Measurements from ENCODE around the gene PTPRG.

The PTPRG gene

GRCh38 chr3:61624300-61624699, 62.9 kb downstream of the PTPRG start:
- DNase-seq, result no peak

DNA sequence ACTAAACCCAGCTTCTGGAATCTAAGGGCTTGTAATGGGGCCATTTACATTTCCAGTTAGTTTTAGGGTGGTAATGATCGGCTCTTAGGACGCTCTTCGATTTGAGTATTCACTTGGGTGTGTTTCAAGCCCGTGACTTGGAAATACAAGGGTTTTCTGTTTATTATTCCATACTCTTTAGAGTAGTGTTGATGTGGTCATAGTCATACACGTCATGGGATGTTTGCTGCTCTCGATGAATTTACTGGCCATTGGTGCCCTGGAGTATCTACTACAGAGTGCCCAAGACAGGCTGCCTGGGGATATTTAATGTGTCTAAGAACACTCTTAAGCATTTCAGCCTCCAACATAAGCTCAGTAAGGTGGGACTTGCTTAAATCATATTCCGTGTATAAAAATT, 64.1 kb downstream of the PTPRG start:
- no peak for DNase-seq

DNA sequence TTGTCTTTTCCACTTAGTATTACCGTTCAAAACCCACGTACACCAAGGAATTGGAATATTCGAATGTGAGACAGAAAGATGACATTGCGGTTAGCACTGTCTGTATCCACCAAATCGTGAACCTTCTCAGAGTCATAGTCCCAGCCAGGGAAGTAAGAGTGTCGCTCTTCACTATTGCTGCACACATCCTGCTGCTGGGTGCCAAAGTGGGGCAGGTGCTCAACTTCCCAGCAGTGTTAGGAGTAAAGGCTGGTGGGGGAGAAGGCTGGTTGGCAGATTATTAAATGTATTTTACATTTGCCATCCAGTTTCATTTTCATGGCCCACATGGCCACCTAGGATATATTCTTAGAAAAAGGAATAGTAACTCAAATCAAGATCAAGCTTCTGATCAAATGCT, 65.1 kb downstream of the PTPRG start:
- no peak for DNase-seq

DNA sequence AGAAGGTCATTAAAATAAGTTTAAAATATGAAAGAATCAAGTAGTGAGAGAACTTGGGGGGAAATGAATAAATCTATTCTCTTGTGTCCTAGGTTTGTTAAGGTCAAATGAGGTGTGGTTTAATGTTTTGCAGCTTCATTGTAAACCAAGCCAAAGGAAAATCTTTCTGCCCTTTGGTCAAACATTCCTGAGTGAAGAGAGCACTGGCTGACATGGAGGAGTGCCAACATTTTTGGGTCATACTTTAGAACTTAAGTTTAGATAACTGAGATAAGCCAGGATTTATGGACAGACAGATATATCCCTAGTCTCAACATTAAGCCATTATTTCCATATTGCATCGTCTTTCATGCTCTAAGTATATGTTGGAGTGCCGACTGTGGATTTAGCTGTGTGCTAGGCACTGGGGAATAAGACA, 66.4 kb downstream of the PTPRG start:
- no peak for DNase-seq

- DNase-seq, result no peak
These were observed 67.3 kb downstream of the PTPRG start for GRCh38 chr3:61628636-61629035.

DNA sequence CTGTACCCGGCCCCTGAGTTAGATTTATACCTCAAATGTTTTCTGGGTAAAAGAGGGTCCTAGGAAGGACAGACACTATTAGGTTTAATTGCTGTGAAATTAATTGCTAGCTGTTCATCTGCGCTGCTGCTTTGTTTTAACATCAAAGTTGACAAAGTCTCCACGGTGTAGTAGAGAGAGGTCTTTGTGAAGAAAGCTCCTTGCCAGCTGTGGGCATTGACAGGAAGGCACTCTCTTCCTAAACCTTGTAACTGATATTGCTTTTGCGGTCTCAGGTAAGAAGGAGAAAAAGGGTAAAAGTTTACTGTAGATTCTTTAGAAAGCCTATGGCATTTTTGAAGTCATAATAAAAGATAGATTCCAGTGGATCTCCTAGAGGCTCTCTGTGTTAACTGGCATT, 68.1 kb downstream of the PTPRG start:
- no peak for DNase-seq

DNA sequence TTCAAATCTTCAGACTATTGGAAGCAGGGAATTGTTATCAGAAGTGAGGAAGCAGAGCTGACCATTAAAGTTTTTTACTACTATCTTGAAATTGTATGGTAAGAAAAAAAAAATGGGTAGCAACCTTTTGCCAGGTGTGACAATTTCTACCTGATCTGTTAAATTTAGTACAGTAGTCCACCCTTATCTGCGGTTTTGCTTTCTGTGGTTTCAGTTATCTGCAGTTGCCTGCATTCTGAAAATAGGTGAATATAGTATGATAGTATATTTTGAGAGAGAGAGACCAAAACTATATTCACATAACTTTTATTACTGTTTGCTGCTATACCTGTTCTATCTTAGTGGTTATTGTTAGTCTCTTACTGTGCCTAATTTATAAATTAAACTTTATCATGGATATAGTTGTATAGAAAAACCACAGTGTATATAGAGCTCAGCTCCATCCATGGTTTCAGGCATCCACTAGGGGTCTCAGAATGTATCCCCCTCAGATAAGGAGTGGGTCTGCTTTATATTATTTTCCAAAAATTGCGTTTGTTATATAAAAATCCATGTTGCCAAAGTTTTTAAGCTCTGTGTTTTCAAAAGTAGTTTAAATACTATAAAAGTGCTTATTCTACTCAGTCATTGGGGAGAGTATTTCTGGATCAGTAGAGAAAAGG, 69.9 kb downstream of the PTPRG start:
- no peak for DNase-seq

DNA sequence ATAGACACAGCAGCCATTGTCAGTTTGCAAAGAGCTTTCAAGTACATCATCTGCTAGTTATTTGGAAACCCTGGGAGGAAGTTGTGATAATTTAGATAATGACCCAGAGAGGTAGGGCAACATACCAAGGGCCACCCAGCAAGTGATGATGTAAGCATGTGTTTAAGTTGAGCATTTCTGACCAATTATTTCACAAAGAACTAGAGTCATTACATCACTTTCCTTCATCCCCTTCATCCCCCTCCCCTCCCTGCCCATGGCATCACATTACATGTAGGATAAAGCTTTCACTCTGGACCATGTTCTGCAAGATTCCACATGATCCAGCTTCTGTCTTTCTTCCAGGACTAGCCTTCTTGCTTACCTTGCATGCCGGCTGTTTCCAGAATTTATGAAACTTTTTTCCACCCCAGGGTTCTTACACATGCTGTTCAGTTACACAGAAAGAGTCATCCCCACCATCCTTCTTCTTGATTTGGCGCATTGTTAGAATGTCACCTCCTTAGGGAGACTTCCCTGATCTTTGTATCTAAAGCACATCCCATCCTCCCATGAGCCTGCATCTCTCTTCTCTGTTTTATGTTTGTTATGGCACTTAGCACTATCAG, 71.3 kb downstream of the PTPRG start:
- DNase-seq, result no peak

GRCh38 chr3:61634678-61635077, 73.3 kb downstream of the PTPRG start:
- DNase-seq, result no peak

- DNase-seq, result no peak
These were observed 76.0 kb downstream of the PTPRG start for GRCh38 chr3:61637088-61638051.

GRCh38 chr3:61638741-61639140, 77.4 kb downstream of the PTPRG start:
- no peak for DNase-seq

DNA sequence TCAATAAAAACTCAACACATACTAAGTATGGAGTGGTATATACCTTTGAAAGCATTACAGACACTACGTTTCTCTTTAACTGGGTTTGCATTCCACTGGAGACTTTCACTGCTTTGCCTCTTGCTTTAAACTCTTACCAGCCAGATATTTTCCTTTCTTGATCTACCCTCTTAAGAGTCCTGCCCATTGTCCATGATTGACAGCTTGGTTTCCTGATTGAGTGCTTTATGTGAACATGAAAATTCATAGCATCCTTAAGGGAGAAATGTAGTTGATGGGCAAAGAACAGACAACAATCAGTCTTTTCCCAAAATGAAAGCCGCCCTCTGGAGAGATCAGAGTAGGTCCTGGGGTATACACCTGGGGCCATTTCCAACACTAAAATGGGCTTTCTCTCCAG, 78.6 kb downstream of the PTPRG start:
- no peak for DNase-seq

GRCh38 chr3:61645148-61645547, 83.8 kb downstream of the PTPRG start:
- no peak for DNase-seq

DNA sequence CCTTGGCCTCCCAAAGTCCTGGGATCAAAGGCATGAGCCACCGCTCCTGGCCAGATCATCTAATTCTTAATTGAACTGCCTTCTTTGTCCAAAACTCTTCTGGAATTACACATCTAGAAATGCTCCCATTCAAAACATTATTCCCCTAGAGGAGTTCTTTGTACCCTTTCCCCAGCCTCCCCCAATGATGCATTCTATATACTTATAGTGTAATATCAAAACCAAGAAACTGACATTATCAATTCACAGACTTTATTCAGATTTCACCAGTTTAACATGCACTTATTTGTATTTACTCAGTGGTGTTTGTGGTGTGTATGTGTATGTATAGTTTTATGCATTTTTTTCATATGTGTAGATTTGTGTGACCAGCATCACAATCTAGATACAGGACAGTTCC, 85.0 kb downstream of the PTPRG start:
- DNase-seq, result no peak

DNA sequence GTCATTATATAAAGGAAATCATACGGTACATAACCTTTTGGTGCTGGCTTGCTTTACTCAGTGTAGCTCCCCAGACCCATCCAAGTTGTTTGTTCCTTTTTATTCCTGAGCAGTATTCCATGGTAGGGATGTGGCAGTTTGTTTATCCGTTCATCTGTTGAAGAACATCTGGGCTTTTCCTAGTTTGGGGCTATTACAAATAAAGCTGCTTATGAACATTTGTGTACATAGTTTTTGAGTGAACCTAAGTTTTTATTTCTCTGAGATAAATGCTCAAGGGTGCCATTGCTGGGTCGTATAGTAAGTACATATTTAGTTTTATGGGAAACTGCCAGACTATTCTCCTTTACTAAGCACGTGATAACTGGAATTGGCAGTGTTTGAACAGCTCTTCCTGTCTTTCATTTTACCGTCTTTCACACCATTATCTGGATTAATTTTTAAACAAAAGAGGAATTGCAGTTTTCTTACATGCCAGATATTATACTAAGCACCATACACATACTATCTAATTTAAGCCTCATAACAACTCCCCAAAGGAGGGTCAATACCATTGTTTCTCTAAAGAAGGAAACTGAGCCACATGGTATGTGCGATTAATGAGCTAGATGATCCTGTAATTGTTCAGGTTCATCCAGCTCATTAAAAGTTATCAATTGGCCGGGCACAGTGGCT, 85.6 kb downstream of the PTPRG start:
- no peak for DNase-seq

GRCh38 chr3:61648481-61648880, 87.1 kb downstream of the PTPRG start:
- DNase-seq, result no peak

DNA sequence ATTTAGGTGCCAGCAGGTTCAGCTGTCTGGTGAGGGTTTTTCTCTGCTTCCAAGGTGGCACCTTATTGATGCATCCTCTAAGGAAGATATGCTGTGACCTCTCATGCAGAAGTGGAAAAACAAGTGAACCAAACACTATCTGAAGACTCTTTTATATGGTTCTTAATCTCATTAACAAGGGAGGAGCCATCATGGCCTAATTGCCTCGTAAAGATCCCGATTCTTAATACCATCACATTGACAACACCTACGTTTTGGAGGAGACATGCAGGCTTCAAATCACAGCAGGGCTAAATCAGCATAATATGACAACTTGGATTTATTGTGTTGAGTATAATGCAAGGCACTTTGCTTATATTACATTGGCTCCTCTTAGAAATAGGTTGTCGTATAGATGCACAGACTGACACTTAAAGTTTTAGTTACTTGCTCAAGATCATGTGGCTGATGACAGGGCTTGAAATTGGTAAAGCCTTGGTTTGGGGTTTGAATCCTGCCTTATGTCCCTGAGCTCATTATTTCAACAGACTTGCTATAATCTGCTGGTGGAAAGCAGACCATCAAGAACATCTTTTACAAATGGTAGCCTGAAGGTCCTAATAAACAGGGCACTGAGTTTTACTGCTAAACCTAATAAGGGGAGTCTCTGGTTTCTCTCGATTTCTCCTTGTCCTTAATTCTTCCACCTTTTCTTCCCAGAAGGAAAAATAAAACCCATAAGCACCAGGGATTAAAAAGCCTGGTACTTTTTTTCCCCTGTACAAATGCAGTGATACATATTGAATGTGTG, 88.2 kb downstream of the PTPRG start:
- DNase-seq, result no peak

DNA sequence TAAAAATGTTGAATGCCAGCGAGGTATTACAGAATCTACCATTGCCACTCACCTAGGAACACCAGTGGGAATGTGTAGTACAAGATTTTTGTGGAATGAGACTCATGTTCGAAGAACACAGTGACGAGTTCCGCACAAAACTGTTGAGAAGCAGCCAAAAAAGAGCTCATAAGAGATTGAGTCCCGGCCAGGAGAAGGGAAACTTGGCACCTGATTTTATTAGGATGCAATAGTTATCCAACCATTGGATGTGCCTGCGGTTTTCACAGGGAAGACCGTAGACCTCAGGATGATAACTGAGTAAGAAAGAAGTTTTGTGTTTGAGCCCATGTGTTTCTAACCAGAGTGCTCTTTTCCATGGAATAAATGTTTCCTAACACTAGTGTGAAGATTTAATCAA, 88.9 kb downstream of the PTPRG start:
- no peak for DNase-seq

GRCh38 chr3:61650719-61651410, 89.5 kb downstream of the PTPRG start:
- DNase-seq, result no peak

DNA sequence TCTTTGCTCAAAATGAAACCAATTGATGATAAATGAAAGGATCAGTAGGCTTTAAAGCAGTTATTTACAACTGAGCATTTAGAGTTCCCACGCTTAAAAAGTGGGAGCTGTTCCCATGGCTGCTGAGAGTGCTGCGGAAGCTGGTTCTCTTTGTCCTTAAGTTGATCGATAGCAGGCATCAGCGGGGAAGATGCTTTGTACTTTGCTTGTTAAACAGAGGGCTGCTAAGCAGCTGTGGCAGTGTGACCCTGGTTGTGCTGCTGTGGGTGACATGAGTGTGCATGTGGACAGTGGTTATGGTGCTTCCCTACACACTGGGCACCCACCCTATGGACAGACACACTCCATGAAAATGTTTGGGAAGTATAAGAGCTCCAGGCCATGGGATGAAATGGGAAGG, 96.3 kb downstream of the PTPRG start:
- no peak for DNase-seq

DNA sequence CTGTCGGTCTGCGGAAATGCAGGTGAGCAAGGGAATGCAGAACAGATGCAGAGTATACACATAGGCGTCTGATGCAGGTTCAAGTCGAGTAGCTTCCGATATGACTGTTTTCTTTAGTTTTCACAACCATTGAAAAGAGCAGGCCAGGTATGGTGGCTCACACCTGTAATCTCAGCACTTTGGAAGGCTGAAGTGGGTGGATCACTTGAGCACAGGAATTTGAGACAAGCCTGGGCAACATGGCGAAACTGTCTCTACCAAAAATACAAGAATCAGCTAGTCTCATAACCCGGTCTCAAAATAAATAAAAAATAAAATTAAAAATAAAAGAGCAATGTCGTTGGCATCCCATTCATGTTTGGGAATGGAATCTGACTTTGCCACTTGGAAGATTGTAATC, 101.5 kb downstream of the PTPRG start:
- DNase-seq, result no peak

All from CD4-positive, alpha-beta T cell treated with Interleukin-17A for 4 hours (primary cell).